Endodermal cell (in vitro differentiated cells): ENCODE data around the gene KCNAB2. TPM values are rescaled to one million over a fixed set of nuclear protein-coding genes. Genes with fewer than 3 reads are reported as not detected.
A peak's percentile ranks its signal among the peaks of the same experiment; 100 is the strongest.

ENCODE experiments used
- DNase-seq: peaks from one replicate; pipeline ENCODE4 v3.0.0-alpha.2; 2017
- H3K27ac ChIP-seq: 2 replicates; pipeline ENCODE4 v1.5.1; 2013; ENCODE audit warnings: mild to moderate bottlenecking, low read depth, low read length, moderate library complexity
- H3K27me3 ChIP-seq: 2 replicates; pipeline ENCODE4 v1.6.1; 2013; ENCODE audit warnings: mild to moderate bottlenecking, low read length, moderate library complexity; ENCODE audit not compliant: insufficient read depth, control insufficient read depth, poor library complexity, severe bottlenecking
- H3K36me3 ChIP-seq: 2 replicates; pipeline ENCODE4 v1.7.0; 2013; ENCODE audit warnings: mild to moderate bottlenecking, low read length, moderate library complexity; ENCODE audit not compliant: control insufficient read depth, insufficient read depth
- H3K4me1 ChIP-seq: one replicate; pipeline ENCODE4 v1.7.0; 2013; ENCODE audit warnings: low read length; ENCODE audit not compliant: control insufficient read depth, insufficient read depth
- H3K4me3 ChIP-seq: 2 replicates; pipeline ENCODE4 v1.5.1; 2013; ENCODE audit warnings: mild to moderate bottlenecking, low read length, moderate library complexity
- H3K9ac ChIP-seq: 2 replicates; pipeline ENCODE4 v1.6.1; 2013; ENCODE audit warnings: mild to moderate bottlenecking, low read length, moderate library complexity; ENCODE audit not compliant: poor library complexity, severe bottlenecking; ENCODE audit errors: extremely low read depth
- H3K9me3 ChIP-seq: 2 replicates; pipeline ENCODE4 v1.6.1; 2013; ENCODE audit warnings: mild to moderate bottlenecking, low read length, moderate library complexity; ENCODE audit not compliant: control insufficient read depth
- H3K27ac Mint-ChIP-seq: 2 replicates; pipeline ENCODE4 v1.8.0; 2020; ENCODE audit warnings: mixed read lengths
- H3K27me3 Mint-ChIP-seq: 2 replicates; pipeline ENCODE4 v1.8.0; 2021; ENCODE audit warnings: mild to moderate bottlenecking, mixed read lengths; ENCODE audit not compliant: insufficient read depth
- H3K36me3 Mint-ChIP-seq: 2 replicates; pipeline ENCODE4 v1.8.0; 2020; ENCODE audit warnings: low read depth, mixed read lengths
- H3K4me1 Mint-ChIP-seq: 2 replicates; pipeline ENCODE4 v1.8.0; 2020; ENCODE audit warnings: mixed read lengths
- H3K4me3 Mint-ChIP-seq: 2 replicates; pipeline ENCODE4 v1.8.0; 2020; ENCODE audit warnings: mild to moderate bottlenecking, moderate library complexity, mixed read lengths
- H3K9me3 Mint-ChIP-seq: 2 replicates; pipeline ENCODE4 v1.8.0; 2020; ENCODE audit warnings: mild to moderate bottlenecking, mixed read lengths
- WGBS, 2 experiments: methylation state at CpG; one replicate each; pipeline versions ENCODE4 v1.1.5 to v1.1.7; 2013; ENCODE audit warnings: missing lambda C conversion rate in 2 of 2, mixed read lengths in 1 of 2; ENCODE audit not compliant: insufficient coverage in 1 of 2, insufficient read length in 1 of 2; 5-methylcytosine and 5-hydroxymethylcytosine counted together
- total RNA-seq, 2 donors: library from RNA; stranded (reverse); fragmentation: NEBNext Ultra II Directional in 1 of 2; extraction: Animal tissue kit (Norgen Biotek cat#: 25700) in 1 of 2; gene quantifications; 2 replicates in 1 of 2; 3 replicates in 1 of 2; pipeline ENCODE4 v1.2.1, GENCODE V29; 2021
- TF ChIP-seq, protein P1 (sequence below): fragments of 200-600 bp; sonication (generic); conservative IDR thresholded peaks from 2 replicates; pipeline ENCODE4 v1.5.0; 2021; ENCODE audit warnings: antibody characterized with exemption, mild to moderate bottlenecking

Gene KCNAB2
- total RNA-seq, 2 donors from 2014 or later: 14.9 to 22.9 TPM

DNA sequence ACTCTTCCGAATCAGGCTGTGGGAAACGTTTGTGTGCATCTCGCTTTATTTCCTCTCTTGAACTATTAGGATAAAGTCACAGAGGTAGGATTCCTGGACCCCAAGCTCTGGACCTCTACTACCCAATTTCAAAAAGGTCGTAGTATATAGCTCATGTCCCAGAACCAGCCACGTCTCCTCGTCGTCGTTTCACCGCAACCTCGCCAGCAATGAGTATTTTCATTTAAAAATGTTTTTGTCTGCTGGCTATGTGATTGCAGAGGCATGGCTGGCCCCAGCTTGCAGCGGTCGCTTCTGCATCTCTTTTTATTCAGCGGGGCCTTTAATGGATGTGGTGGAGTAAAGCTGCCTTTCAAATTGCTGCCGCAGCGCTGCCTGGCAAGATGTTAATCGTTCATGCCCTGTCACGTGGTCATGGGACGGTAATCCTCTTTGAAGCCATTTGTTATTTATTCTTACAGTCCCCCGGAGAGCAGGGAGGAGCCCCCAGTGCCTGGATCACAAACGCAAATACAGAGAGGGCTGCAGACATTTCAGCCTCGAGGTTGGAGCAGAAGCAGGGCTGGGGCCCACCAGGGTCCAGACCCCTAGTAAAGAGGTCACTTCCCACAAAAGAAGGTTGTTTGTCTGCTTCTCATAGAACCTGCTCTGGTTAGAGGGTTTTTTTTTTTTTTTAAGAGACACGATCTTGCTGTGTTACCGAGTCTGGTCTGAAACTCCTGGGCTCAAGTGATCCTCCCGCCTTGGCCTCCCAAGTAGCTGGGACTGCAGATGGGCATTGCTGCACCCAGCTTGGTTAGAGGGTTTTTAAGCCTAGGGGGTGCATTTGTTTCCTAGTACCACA, 41.9 kb upstream of the KCNAB2 start:
- peak; percentile 76 for DNase-seq
- H3K9ac ChIP-seq: no peak overlapping the region
- WGBS, 2 experiments: 28 to 47% methylated on average over 15 to 24 of the region's 24 CpGs
- TF ChIP-seq, protein P1, sequence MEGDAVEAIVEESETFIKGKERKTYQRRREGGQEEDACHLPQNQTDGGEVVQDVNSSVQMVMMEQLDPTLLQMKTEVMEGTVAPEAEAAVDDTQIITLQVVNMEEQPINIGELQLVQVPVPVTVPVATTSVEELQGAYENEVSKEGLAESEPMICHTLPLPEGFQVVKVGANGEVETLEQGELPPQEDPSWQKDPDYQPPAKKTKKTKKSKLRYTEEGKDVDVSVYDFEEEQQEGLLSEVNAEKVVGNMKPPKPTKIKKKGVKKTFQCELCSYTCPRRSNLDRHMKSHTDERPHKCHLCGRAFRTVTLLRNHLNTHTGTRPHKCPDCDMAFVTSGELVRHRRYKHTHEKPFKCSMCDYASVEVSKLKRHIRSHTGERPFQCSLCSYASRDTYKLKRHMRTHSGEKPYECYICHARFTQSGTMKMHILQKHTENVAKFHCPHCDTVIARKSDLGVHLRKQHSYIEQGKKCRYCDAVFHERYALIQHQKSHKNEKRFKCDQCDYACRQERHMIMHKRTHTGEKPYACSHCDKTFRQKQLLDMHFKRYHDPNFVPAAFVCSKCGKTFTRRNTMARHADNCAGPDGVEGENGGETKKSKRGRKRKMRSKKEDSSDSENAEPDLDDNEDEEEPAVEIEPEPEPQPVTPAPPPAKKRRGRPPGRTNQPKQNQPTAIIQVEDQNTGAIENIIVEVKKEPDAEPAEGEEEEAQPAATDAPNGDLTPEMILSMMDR: no peak
- H3K4me3 Mint-ChIP-seq: no peak overlapping the region
- peaks cover 5% of the 10 kb centered on the region for H3K27me3 ChIP-seq
- no peaks in the 10 kb centered on the region for H3K36me3 ChIP-seq
- no peaks in the 10 kb centered on the region for H3K9me3 ChIP-seq
- no peaks in the 10 kb centered on the region for H3K27me3 Mint-ChIP-seq
- peaks cover 21% of the 10 kb centered on the region for H3K4me1 Mint-ChIP-seq
- peaks cover 10% of the 10 kb centered on the region for H3K4me1 ChIP-seq
- H3K4me3 ChIP-seq: no peak overlapping the region
- H3K36me3 Mint-ChIP-seq: no peaks in the 10 kb centered on the region
- H3K9me3 Mint-ChIP-seq: no peaks in the 10 kb centered on the region
- peak overlapping the region; percentile 62 for H3K27ac Mint-ChIP-seq
- H3K27ac ChIP-seq: no peak overlapping the region

DNA sequence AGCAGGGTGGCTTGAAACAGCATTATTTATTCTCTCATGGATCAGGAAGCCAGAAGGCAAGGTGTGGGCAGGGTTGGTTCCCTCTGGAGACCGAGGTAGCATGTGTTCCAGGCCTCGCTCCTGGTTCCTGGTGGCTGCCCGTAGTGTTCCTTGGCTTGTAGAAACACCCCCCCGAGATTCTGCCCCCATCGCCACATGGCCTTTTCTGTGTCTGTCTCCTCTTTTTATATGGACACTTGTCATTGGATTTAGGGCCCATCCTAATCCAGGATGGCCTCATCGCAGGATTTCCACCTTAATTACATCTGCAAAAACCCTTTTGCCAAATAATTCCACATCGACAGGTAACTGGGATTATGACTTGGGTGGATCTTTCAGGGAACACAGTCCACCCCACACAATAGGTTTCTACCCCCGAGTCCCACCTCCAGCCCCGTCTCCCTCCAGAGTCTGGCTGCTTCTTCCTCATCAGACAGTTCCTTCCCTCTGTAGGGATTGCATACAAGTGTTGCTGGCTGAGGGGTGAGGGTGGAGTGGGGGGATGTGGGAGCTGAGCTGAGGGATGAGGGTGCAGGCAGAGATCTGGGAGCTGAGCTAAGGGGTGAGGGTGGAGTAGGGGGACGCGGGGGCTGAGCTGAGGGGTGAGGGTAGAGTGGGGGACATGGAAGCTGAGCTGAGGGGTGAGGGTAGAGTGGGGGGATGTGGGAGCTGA, 41.1 kb upstream of the KCNAB2 start:
- Histone ChIP-seq H3K27me3 (peaks cover 5% of the 10 kb centered on the region), H3K27ac (no peak overlapping the region), H3K36me3 (no peaks in the 10 kb centered on the region), H3K4me3 (no peak overlapping the region), H3K4me1 (peaks cover 10% of the 10 kb centered on the region), H3K9ac (no peak overlapping the region), H3K9me3 (no peaks in the 10 kb centered on the region)
- Mint-ChIP-seq H3K4me1 (peaks cover 21% of the 10 kb centered on the region), H3K27me3 (no peaks in the 10 kb centered on the region), H3K9me3 (no peaks in the 10 kb centered on the region), H3K36me3 (no peaks in the 10 kb centered on the region), H3K4me3 (no peak overlapping the region), H3K27ac (no peak overlapping the region)
- WGBS, 2 experiments: 84 to 88% methylated on average over 9 of the region's 11 CpGs
- TF ChIP-seq, protein P1: no peak
- no peak for DNase-seq

DNA sequence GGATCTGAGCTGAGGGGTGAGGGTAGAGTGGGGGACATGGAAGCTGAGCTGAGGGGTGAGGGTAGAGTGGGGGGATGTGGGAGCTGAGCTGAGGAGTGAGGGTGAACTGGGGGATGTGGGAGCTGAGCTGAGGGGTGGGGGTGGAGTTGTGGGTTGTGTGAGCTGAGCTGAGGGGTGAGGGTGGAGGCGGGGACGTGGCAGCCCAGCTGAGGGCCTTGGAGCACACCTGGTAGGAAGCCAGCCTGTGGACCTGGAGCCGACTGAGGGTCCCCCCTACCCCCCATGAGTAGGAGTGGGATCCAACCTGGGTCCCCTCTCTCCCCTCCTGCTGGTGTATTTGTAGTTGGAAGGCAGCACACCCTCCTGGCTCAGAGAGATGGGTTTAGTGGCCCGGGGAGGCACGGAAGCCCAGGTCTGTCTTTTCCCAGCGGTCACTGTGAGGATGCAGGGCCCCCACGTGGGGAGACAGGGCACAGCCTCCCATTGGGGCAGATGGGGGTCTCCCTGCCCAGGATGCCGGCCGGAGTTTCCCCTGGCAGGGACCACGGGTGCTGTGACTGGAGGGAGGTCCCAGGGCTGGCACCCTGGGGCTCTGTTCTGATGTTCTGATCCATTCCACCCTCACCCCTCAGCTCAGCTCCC, 40.3 kb upstream of the KCNAB2 start:
- Mint-ChIP-seq H3K36me3 (no peaks in the 10 kb centered on the region), H3K27me3 (no peaks in the 10 kb centered on the region), H3K4me1 (peaks cover 21% of the 10 kb centered on the region), H3K4me3 (no peak overlapping the region), H3K27ac (no peak overlapping the region), H3K9me3 (no peaks in the 10 kb centered on the region)
- Histone ChIP-seq H3K27me3 (peaks cover 5% of the 10 kb centered on the region), H3K4me3 (no peak overlapping the region), H3K36me3 (no peaks in the 10 kb centered on the region), H3K9ac (no peak overlapping the region), H3K4me1 (peaks cover 10% of the 10 kb centered on the region), H3K27ac (no peak overlapping the region), H3K9me3 (no peaks in the 10 kb centered on the region)
- 78 to 87% methylated on average over 3 to 8 of the region's 10 CpGs for WGBS, 2 experiments
- TF ChIP-seq, protein P1: no peak
- no peak for DNase-seq
